Nephron progenitor cell (in vitro differentiated cells): Measurements from ENCODE around the gene AADACL4.

Source experiments
- DNase-seq: peaks from one replicate; pipeline ENCODE4 v3.0.0; 2021
- H3K27ac Mint-ChIP-seq: 2 replicates; pipeline ENCODE4 v1.8.0; 2021; ENCODE audit warnings: mild to moderate bottlenecking, moderate library complexity, mixed read lengths
- H3K27me3 Mint-ChIP-seq: 2 replicates; pipeline ENCODE4 v1.8.0; 2021; ENCODE audit warnings: mild to moderate bottlenecking, low read depth, mixed read lengths; ENCODE audit not compliant: poor library complexity
- H3K36me3 Mint-ChIP-seq: 2 replicates; pipeline ENCODE4 v1.8.0; 2021; ENCODE audit warnings: low read depth, mixed read lengths
- H3K4me1 Mint-ChIP-seq: 2 replicates; pipeline ENCODE4 v1.8.0; 2021; ENCODE audit warnings: mixed read lengths
- H3K4me3 Mint-ChIP-seq: 2 replicates; pipeline ENCODE4 v1.8.0; 2021; ENCODE audit warnings: mild to moderate bottlenecking, moderate library complexity, mixed read lengths
- H3K9me3 Mint-ChIP-seq: 2 replicates; pipeline ENCODE4 v1.8.0; 2021; ENCODE audit warnings: mild to moderate bottlenecking, moderate library complexity, mixed read lengths
- TF ChIP-seq, protein P1 (sequence below): fragments of 200-600 bp; sonication (generic); IDR thresholded peaks from 2 replicates; pipeline ENCODE4 v1.5.0; 2021; ENCODE audit warnings: antibody characterized with exemption

The AADACL4 gene

DNA sequence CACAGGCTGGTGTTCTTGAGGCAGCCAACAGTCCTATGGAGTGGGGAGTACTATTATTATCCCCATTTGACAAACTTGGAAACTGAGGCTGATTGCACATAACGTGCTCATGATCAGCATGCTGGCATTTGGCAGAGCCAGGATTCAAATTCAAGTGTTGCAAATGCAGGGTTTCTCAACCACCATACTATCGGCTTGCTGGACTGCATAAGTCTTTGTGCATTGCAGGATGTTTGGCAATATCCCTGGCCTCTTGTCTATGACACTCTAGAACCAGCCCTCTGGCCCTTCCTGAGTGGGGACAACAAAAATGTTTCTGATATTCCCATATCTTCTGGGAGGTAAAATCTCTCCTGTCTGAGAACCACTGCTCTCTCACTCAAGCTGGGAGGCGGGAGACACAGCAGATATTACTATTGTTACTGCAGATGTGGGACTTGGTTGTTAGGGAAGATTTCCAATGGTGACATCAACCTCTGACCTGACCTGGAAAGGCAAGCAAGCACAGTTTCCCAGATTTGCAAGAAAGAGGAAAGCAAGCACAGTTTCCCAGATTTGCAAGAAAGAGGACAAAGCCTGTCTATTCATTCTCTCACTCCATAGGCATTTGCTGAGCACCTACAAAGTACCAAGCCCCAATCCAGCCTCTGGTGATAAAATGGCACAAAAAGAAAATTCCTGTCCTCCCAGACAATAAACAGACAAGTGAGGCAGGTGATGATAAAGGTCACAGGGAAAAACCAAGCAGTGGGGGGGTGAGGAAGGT is 71.0 kb downstream of the AADACL4 start:
- TF ChIP-seq, protein P1, sequence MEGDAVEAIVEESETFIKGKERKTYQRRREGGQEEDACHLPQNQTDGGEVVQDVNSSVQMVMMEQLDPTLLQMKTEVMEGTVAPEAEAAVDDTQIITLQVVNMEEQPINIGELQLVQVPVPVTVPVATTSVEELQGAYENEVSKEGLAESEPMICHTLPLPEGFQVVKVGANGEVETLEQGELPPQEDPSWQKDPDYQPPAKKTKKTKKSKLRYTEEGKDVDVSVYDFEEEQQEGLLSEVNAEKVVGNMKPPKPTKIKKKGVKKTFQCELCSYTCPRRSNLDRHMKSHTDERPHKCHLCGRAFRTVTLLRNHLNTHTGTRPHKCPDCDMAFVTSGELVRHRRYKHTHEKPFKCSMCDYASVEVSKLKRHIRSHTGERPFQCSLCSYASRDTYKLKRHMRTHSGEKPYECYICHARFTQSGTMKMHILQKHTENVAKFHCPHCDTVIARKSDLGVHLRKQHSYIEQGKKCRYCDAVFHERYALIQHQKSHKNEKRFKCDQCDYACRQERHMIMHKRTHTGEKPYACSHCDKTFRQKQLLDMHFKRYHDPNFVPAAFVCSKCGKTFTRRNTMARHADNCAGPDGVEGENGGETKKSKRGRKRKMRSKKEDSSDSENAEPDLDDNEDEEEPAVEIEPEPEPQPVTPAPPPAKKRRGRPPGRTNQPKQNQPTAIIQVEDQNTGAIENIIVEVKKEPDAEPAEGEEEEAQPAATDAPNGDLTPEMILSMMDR: no peak
- no peak for DNase-seq
- H3K27me3 Mint-ChIP-seq: peaks cover 13% of the 10 kb centered on the region
- H3K9me3 Mint-ChIP-seq: no peaks in the 10 kb centered on the region
- peaks cover 13% of the 10 kb centered on the region for H3K4me1 Mint-ChIP-seq
- H3K36me3 Mint-ChIP-seq: no peaks in the 10 kb centered on the region
- no peak overlapping the region for H3K4me3 Mint-ChIP-seq
- H3K27ac Mint-ChIP-seq: no peak overlapping the region

DNA sequence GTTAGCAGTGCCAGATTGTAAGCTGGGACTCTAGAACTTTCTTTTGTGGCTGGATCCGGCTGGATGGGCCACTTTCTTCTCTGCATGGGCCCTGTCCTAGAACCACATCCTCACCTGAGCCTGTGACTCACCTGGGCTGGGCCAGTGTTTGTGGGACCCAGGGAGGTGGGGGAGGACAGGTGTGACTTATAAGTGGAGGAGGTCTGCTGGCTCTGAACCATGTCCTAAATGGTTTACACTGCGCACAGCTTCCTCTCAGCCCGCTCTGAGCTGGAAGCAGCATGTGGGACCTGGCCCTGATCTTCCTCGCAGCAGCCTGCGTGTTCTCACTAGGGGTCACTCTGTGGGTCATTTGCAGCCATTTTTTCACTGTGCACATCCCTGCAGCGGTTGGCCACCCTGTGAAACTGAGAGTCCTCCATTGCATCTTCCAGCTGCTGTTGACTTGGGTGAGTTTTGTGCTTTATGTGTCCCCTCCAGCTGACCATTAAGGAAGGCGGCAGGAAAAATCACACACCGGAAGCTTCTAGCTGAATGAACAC is 72.1 kb downstream of the AADACL4 start, which contains the start of gene AADACL3:
AADACL3 (plus strand) TSS at position 215 of the 542 bp plus-strand sequence; CDS start at position 282, 67 bp downstream.
- H3K4me3 Mint-ChIP-seq: no peak within 1 kb of the TSS
- H3K36me3 Mint-ChIP-seq: no peaks in the 10 kb centered on the region
- TF ChIP-seq, protein P1: no peak
- H3K4me1 Mint-ChIP-seq: peaks cover 13% of the 10 kb centered on the region
- no peak within 1 kb of the TSS for H3K27ac Mint-ChIP-seq
- peaks cover 13% of the 10 kb centered on the region for H3K27me3 Mint-ChIP-seq
- no peak for DNase-seq
- no peaks in the 10 kb centered on the region for H3K9me3 Mint-ChIP-seq
